ENCODE results near the gene SDE2. TPM values are rescaled to one million over a fixed set of nuclear protein-coding genes. Genes with fewer than 3 reads are reported as not detected.
"Not testable (repeated sequence)": the region's sequence is repeated elsewhere in the genome, so short reads cannot be mapped to it uniquely, and the experiment has no call there.

SDE2 gene
- total and polyA plus RNA-seq, 10 donors = 4.6 to 23.6 (median 20.9) TPM

- no peaks in the 10 kb centered on the region for H3K9me3 ChIP-seq
- H3K27me3 ChIP-seq (replicated peaks in 1 of 7) = peaks cover 0 to 13% (median 0%) of the 10 kb centered on the region in 7 donors
- DNase-seq = peak; percentile 55
- no peak overlapping the region for H3K4me3 ChIP-seq
- intact Hi-C loops (cut with DNase I; ENCODE audit: low total_unique reads) = no loop called here
- WGBS, 5 donors = 84 to 96% (median 93%) methylated on average over 18 to 21 of the region's 21 CpGs
- H3K36me3 ChIP-seq = no peaks in the 10 kb centered on the region
- no peak for TF ChIP-seq POLR2A (IDR thresholded peaks at IDR 0.05)
- TF ChIP-seq POLR2AphosphoS5 (IDR thresholded peaks at IDR 0.05) = no peak
- TF ChIP-seq CTCF (IDR thresholded peaks at IDR 0.05 in 8 of 11, conservative IDR thresholded peaks at IDR 0.05 in 3 of 11) = no peak
- H3K4me1 ChIP-seq = peaks cover 0 to 17% (median 9%) of the 10 kb centered on the region in 6 donors
- no peak overlapping the region for H3K27ac ChIP-seq
Observed at GRCh38 chr1:225937048-225937968, 61.8 kb downstream of the SDE2 start.

- no peak overlapping the region for H3K4me3 ChIP-seq
- TF ChIP-seq POLR2A (IDR thresholded peaks at IDR 0.05) = no peak
- TF ChIP-seq CTCF (IDR thresholded peaks at IDR 0.05 in 8 of 11, conservative IDR thresholded peaks at IDR 0.05 in 3 of 11) = no peak
- TF ChIP-seq POLR2AphosphoS5 (IDR thresholded peaks at IDR 0.05) = no peak
- H3K9me3 ChIP-seq = no peaks in the 10 kb centered on the region
- intact Hi-C loops (cut with DNase I; ENCODE audit: low total_unique reads) = no loop called here
- H3K27me3 ChIP-seq (replicated peaks in 1 of 7) = peaks cover 0 to 13% (median 0%) of the 10 kb centered on the region in 7 donors
- DNase-seq = no peak
- WGBS, 5 donors = 63 to 73% (median 69%) methylated on average over 3 of the region's 3 CpGs
- H3K4me1 ChIP-seq = peaks cover 0 to 11% (median 4%) of the 10 kb centered on the region in 6 donors
- H3K27ac ChIP-seq = no peak overlapping the region
- H3K36me3 ChIP-seq = no peaks in the 10 kb centered on the region
Observed at GRCh38 chr1:225936523-225936922, 62.6 kb downstream of the SDE2 start.

- H3K4me3 ChIP-seq; H3K4me1 ChIP-seq; H3K9me3 ChIP-seq; H3K27ac ChIP-seq; intact Hi-C loops (cut with DNase I; ENCODE audit: low total_unique reads); H3K36me3 ChIP-seq; DNase-seq: not testable (repeated sequence)
- 85 to 94% (median 88%) methylated on average over 8 of the region's 8 CpGs for WGBS, 5 donors
- H3K27me3 ChIP-seq (replicated peaks in 1 of 7) = peaks cover 0 to 13% (median 0%) of the 10 kb centered on the region in 7 donors
Observed at GRCh38 chr1:225936086-225936485, 63.1 kb downstream of the SDE2 start.

DNA sequence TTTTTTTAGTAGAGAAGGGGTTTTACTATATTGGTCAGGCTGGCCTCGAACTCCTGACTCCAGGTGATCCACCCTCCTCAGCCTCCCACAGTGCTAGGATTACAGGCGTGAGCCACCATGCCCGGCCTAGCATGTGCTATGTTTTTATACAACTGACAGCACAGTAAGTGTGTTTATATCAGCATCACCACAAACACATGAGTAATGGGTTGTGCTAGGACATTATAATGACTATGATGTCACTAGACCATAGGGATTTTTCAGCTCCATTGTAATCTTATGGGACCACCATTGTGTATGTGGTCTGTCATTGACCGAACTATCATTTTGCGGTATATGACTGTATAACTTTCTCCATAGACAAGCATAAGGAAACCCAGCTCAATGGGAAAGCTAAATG, 64.4 kb downstream of the SDE2 start:
- no peak overlapping the region for H3K4me3 ChIP-seq
- DNase-seq = no peak
- TF ChIP-seq POLR2AphosphoS5 (IDR thresholded peaks at IDR 0.05) (no peak), POLR2A (IDR thresholded peaks at IDR 0.05) (no peak), CTCF (IDR thresholded peaks at IDR 0.05 in 8 of 11, conservative IDR thresholded peaks at IDR 0.05 in 3 of 11) (no peak)
- no peaks in the 10 kb centered on the region for H3K9me3 ChIP-seq
- no peaks in the 10 kb centered on the region for H3K4me1 ChIP-seq
- peaks cover 0 to 8% (median 0%) of the 10 kb centered on the region in 7 donors for H3K27me3 ChIP-seq (replicated peaks in 1 of 7)
- 87 to 97% (median 93%) methylated on average over 5 of the region's 5 CpGs for WGBS, 5 donors
- H3K36me3 ChIP-seq = no peaks in the 10 kb centered on the region
- H3K27ac ChIP-seq = no peak overlapping the region
- intact Hi-C loops (cut with DNase I; ENCODE audit: low total_unique reads) = no loop called here
